Osteoblast (primary cell): ENCODE results near the gene TTC1. TPM values are rescaled to one million over a fixed set of nuclear protein-coding genes. Genes with fewer than 3 reads are reported as not detected.
A peak's percentile ranks its signal among the peaks of the same experiment; 100 is the strongest.
"Not testable (repeated sequence)": the region's sequence is repeated elsewhere in the genome, so short reads cannot be mapped to it uniquely, and the experiment has no call there.

ENCODE experiments used
- DNase-seq: peaks from one replicate; pipeline ENCODE4 v3.0.0; 2011; ENCODE audit warnings: low spot score, mixed read lengths; ENCODE audit not compliant: insufficient read length; ENCODE audit errors: missing footprints
- H2AFZ ChIP-seq: 2 replicates; pipeline ENCODE4 v1.6.0; 2011; ENCODE audit warnings: mild to moderate bottlenecking, low read length
- H3K27ac ChIP-seq: 2 replicates; pipeline ENCODE4 v1.5.1; 2011; ENCODE audit warnings: mild to moderate bottlenecking, low read depth, low read length, moderate library complexity
- H3K27me3 ChIP-seq: 2 replicates; pipeline ENCODE4 v1.6.0; 2012; ENCODE audit warnings: mild to moderate bottlenecking, control low read depth, inconsistent platforms, low read length, moderate library complexity; ENCODE audit not compliant: insufficient read depth
- H3K36me3 ChIP-seq: 2 replicates; pipeline ENCODE4 v1.5.1; 2011; ENCODE audit warnings: mild to moderate bottlenecking, low read length, control low read depth, moderate library complexity; ENCODE audit not compliant: insufficient read depth
- H3K4me1 ChIP-seq: 2 replicates; pipeline ENCODE4 v1.5.1; 2011; ENCODE audit warnings: mild to moderate bottlenecking, low read length, control low read depth, moderate library complexity; ENCODE audit not compliant: insufficient read depth
- H3K4me2 ChIP-seq: 2 replicates; pipeline ENCODE4 v1.6.0; 2011; ENCODE audit warnings: mild to moderate bottlenecking, low read length; ENCODE audit not compliant: insufficient read depth
- H3K4me3 ChIP-seq: fragments of 200-600 bp; sonication (generic); 3 replicates; pipeline ENCODE4 v1.5.1; 2012; ENCODE audit warnings: mild to moderate bottlenecking, low read length, inconsistent platforms; ENCODE audit not compliant: insufficient read depth
- H3K79me2 ChIP-seq: 2 replicates; pipeline ENCODE4 v1.6.0; 2012; ENCODE audit warnings: mild to moderate bottlenecking, low read length, control low read depth, inconsistent platforms; ENCODE audit not compliant: insufficient read depth
- H3K9me3 ChIP-seq: 2 replicates; pipeline ENCODE4 v1.5.1; 2011; ENCODE audit warnings: low read depth, low read length, control low read depth
- H4K20me1 ChIP-seq: 2 replicates; pipeline ENCODE4 v1.6.0; 2012; ENCODE audit warnings: mild to moderate bottlenecking, low read length, control low read depth; ENCODE audit not compliant: insufficient read depth
- CTCF ChIP-seq: IDR thresholded peaks from 2 replicates; pipeline ENCODE4 v1.5.1; 2011; ENCODE audit warnings: mild to moderate bottlenecking, low read depth, low read length, moderate library complexity; ENCODE audit errors: extremely low read depth
- total RNA-seq: library from RNA; depleted of rRNA; stranded (reverse); fragments of >200 nt; gene quantifications from 2 replicates; pipeline ENCODE4 v1.2.3, GENCODE V29; 2012

The TTC1 gene
- total RNA-seq, 1 donor: 49.9 TPM

- no peak overlapping the region for H3K4me2 ChIP-seq
- DNase-seq: peak; percentile 31
- no peak for TF ChIP-seq CTCF
- H3K4me1 ChIP-seq: peaks cover 13% of the 10 kb centered on the region
- no peak overlapping the region for H3K27ac ChIP-seq
- H3K27me3 ChIP-seq: no peaks in the 10 kb centered on the region
- H3K4me3 ChIP-seq: no peak overlapping the region
- no peaks in the 10 kb centered on the region for H4K20me1 ChIP-seq
- peaks cover 12% of the 10 kb centered on the region for H3K36me3 ChIP-seq
- peaks cover 46% of the 10 kb centered on the region for H3K79me2 ChIP-seq
- no peaks in the 10 kb centered on the region for H3K9me3 ChIP-seq
- no peak overlapping the region for H2AFZ ChIP-seq
Observed at GRCh38 chr5:160011471-160011870, 2.5 kb downstream of the TTC1 start.

DNA sequence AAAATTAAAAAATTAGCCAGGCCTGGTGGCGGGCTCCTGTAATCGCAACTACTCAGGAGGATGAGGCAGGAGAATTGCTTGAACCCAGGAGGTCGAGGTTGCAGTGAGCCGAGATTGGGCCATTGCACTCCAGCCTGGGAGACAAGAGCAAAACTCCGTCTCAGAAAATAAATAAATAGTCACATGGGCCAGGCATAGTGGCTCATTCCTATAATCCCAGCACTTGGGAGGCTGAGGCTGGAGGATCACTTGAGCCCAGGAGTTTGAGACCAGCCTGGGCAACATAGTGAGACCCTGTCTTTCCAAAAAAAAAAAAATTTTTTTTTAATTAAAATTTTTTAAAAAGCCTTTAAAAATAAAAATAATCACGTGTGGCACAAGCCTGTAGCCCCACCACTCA is 5.3 kb downstream of the TTC1 start:
- Histone ChIP-seq H3K79me2 (peaks cover 54% of the 10 kb centered on the region), H3K4me1 (peaks cover 13% of the 10 kb centered on the region), H3K36me3 (peaks cover 15% of the 10 kb centered on the region)
- not testable (repeated sequence) for H3K4me3 ChIP-seq, H3K9me3 ChIP-seq, H4K20me1 ChIP-seq, DNase-seq, H3K27ac ChIP-seq, H3K27me3 ChIP-seq, H3K4me2 ChIP-seq, H2AFZ ChIP-seq

GRCh38 chr5:160018945-160019625 is 10.1 kb downstream of the TTC1 start:
- no peak overlapping the region for H3K4me2 ChIP-seq
- TF ChIP-seq CTCF: no peak
- H3K4me3 ChIP-seq: no peak overlapping the region
- H3K9me3 ChIP-seq: no peaks in the 10 kb centered on the region
- H3K79me2 ChIP-seq: peaks cover 36% of the 10 kb centered on the region
- H3K4me1 ChIP-seq: no peaks in the 10 kb centered on the region
- peaks cover 16% of the 10 kb centered on the region for H4K20me1 ChIP-seq
- no peak overlapping the region for H3K27ac ChIP-seq
- no peaks in the 10 kb centered on the region for H3K27me3 ChIP-seq
- H3K36me3 ChIP-seq: peaks cover 12% of the 10 kb centered on the region
- no peak for DNase-seq
- H2AFZ ChIP-seq: no peak overlapping the region

GRCh38 chr5:160020266-160020770 is 11.4 kb downstream of the TTC1 start:
- H3K9me3 ChIP-seq: no peaks in the 10 kb centered on the region
- no peak overlapping the region for H3K4me2 ChIP-seq
- no peak for TF ChIP-seq CTCF

More at GRCh38 chr5:160020266-160020770, 11.4 kb downstream of the TTC1 start:
- no peak for DNase-seq
- Histone ChIP-seq H3K79me2 (peaks cover 36% of the 10 kb centered on the region), H4K20me1 (peaks cover 16% of the 10 kb centered on the region), H3K4me3 (no peak overlapping the region), H3K36me3 (peaks cover 7% of the 10 kb centered on the region), H3K4me1 (no peaks in the 10 kb centered on the region), H2AFZ (no peak overlapping the region), H3K27me3 (no peaks in the 10 kb centered on the region), H3K27ac (no peak overlapping the region)
